DMS53 (cell line): ENCODE measurements around the gene RNF123.

Experiments used
- DNase-seq: peaks from one replicate; lab custom pipeline; 2025; lab: John Stamatoyannopoulos, UW

The RNF123 gene

GRCh38 chr3:49689046-49689907, at the start of gene RNF123, which contains the start of gene MST1:
Gene RNF123, plus strand, starts transcription at chr3:49689557. Its CDS starts 1,609 bp downstream, at chr3:49691166.
Gene MST1, minus strand, starts transcription at chr3:49689474. Its CDS starts 783 bp downstream, at chr3:49688691.
- no peak for DNase-seq

DNA sequence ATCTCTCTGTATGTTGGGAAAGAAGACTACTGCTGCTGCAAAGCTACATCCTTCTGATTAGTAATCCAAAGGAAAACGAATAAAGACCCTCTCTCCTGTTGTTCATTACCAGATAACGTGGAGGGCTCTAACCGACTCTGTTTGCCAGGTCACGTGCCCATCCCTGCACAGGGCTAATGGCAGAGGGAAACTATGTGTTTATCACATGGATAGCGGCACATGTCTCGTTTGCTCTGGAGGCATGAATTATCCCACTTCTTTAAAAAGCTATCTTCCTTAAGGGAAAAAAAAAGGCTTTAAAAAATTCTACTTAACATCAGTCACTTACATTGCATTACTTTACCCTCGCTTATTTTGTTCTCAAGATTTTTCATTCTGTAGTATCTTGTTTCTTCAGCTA, 48.1 kb upstream of the RNF123 start:
- no peak for DNase-seq

DNA sequence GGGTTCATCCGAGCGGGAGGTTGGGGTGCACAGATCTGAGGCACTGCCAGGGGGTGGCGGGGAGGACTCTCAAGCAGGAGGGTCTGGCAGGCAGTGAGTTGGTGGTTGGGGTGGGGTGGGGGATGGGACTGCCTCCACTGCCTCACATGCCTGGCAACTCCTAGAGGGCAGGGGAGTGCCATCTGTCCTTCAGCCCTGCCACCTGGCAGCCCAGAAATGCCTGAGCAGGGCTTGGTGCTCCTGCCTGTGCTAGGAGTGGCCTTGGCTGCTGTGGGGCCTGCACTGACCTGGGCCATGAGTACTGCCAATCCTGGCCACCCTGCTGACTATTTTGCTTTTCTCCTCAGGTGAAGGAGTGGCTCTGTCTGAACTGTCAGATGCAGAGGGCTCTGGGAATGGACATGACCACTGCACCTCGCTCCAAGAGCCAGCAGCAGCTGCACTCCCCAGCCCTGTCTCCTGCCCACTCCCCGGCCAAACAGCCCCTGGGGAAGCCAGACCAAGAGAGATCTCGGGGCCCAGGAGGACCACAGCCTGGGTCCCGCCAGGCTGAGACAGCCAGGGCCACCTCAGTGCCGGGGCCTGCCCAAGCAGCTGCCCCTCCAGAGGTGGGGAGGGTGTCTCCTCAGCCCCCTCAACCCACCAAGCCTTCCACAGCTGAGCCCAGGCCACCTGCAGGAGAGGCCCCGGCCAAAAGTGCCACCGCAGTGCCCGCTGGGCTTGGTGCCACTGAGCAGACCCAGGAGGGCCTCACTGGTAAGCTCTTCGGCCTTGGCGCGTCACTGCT, 47.2 kb upstream of the RNF123 start:
- no peak for DNase-seq

GRCh38 chr3:49642708-49643145, 46.6 kb upstream of the RNF123 start:
- DNase-seq, result no peak

GRCh38 chr3:49644684-49645083, 44.7 kb upstream of the RNF123 start:
- DNase-seq, result no peak

- DNase-seq, result no peak
These were observed 43.1 kb upstream of the RNF123 start for GRCh38 chr3:49646236-49646635.

- peak; percentile 49 for DNase-seq
These were observed 41.6 kb upstream of the RNF123 start for GRCh38 chr3:49647741-49648140.

- DNase-seq, result no peak
These were observed 40.9 kb upstream of the RNF123 start for GRCh38 chr3:49648354-49649019.

- no peak for DNase-seq
These were observed 39.8 kb upstream of the RNF123 start for GRCh38 chr3:49649576-49649975.

GRCh38 chr3:49650177-49650576, 39.2 kb upstream of the RNF123 start:
- DNase-seq, result no peak

DNA sequence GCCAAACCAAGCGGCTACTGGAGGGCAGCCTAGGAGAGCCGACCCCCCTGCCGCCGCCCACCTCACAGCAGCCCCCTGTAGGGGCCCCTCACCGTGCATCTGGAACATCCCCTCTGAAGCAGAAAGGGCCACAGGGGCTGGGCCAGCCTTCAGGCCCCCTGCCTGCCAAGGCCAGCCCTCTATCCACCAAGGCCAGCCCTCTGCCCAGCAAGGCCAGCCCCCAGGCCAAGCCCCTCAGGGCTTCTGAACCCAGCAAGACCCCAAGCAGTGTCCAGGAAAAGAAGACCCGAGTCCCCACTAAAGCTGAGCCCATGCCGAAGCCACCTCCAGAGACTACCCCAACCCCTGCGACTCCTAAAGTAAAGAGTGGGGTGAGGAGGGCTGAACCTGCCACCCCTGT, 38.7 kb upstream of the RNF123 start:
- no peak for DNase-seq

GRCh38 chr3:49652218-49652902, 37.0 kb upstream of the RNF123 start:
- DNase-seq, result no peak

DNA sequence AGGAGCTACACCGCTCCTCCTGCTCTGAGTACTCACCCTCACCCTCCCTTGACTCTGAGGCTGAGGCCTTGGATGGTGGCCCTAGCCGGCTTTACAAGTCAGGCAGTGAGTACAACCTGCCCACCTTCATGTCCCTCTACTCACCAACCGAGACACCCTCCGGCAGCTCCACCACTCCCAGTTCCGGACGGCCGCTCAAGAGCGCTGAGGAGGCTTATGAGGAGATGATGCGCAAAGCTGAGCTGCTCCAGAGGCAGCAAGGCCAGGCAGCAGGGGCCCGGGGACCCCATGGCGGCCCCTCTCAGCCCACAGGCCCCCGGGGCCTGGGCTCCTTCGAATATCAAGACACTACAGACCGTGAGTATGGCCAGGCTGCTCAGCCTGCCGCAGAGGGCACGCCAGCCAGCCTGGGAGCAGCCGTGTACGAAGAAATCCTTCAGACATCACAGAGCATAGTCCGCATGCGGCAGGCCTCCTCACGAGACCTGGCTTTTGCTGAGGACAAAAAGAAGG, 36.4 kb upstream of the RNF123 start:
- no peak for DNase-seq

DNA sequence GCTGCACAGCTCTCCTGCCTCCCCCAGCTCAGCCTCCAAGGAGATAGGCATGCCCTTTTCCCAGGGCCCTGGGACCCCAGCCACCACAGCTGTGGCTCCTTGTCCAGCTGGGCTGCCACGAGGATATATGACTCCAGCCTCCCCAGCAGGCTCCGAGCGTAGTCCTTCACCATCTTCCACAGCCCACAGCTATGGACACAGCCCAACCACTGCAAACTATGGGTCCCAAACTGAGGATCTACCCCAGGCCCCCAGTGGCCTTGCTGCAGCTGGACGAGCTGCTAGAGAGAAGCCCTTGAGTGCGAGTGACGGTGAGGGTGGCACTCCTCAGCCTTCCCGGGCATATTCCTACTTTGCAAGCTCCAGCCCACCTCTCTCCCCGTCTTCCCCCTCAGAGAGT, 35.7 kb upstream of the RNF123 start:
- no peak for DNase-seq

DNA sequence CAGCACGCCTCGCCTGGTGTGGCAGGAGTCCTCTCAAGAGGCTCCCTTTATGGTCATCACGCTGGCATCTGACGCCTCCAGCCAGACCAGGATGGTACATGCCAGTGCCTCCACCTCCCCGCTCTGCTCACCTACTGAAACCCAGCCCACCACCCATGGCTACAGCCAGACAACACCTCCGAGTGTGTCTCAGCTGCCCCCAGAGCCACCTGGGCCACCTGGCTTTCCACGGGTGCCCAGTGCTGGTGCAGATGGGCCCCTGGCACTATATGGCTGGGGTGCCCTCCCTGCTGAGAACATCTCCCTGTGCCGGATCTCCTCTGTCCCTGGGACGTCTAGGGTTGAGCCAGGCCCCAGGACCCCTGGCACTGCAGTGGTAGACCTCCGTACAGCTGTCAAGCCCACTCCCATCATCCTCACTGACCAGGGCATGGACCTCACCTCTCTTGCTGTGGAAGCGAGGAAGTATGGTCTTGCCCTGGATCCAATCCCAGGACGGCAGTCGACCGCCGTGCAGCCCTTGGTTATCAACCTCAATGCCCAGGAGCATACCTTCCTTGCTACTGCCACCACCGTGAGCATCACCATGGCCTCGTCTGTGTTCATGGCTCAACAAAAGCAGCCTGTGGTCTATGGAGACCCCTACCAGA, 35.1 kb upstream of the RNF123 start:
- DNase-seq, result no peak

DNA sequence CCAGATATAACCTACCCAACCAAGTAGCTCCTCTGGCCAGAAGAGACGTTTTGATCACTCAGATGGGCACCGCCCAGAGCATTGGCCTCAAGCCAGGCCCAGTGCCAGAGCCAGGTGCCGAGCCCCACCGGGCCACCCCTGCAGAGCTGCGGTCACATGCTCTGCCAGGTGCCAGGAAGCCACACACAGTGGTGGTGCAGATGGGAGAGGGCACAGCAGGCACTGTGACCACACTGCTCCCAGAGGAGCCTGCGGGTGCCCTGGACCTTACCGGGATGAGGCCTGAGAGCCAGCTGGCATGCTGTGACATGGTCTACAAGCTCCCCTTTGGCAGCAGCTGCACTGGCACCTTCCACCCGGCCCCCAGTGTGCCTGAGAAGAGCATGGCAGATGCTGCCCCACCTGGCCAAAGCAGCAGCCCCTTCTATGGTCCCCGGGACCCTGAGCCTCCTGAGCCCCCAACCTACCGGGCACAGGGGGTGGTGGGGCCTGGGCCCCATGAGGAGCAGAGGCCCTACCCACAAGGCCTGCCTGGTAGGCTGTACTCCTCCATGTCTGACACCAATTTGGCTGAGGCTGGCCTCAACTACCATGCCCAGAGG, 34.3 kb upstream of the RNF123 start:
- DNase-seq, result no peak

DNA sequence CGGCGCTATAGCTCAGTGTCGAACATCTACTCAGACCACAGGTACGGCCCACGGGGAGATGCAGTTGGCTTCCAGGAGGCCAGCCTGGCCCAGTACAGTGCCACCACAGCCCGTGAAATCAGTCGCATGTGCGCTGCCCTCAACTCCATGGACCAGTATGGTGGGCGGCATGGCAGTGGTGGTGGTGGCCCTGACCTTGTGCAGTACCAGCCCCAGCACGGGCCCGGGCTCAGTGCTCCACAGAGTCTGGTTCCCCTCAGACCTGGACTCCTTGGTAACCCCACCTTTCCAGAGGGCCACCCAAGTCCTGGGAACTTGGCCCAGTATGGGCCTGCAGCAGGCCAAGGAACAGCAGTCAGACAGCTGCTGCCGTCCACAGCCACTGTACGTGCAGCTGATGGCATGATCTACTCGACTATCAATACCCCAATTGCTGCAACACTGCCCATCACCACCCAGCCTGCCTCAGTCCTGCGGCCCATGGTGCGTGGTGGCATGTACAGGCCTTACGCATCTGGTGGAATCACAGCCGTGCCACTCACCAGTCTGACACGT, 33.5 kb upstream of the RNF123 start:
- no peak for DNase-seq

DNA sequence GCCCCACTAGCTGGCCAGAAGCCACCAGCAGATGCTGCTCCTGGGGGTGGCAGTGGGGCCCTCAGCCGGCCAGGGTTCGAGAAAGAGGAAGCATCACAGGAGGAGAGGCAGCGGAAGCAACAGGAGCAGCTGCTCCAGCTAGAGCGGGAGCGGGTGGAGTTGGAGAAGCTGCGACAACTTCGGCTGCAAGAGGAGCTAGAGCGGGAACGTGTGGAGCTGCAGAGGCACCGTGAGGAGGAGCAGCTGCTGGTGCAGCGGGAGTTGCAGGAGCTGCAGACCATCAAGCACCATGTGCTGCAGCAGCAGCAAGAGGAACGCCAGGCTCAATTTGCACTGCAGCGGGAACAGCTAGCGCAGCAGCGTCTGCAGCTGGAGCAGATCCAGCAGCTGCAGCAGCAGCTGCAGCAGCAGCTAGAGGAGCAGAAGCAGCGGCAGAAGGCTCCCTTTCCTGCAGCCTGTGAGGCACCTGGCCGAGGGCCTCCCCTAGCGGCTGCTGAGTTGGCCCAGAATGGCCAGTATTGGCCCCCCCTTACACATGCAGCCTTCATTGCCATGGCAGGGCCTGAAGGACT, 32.7 kb upstream of the RNF123 start:
- no peak for DNase-seq

- no peak for DNase-seq
These were observed 32.0 kb upstream of the RNF123 start for GRCh38 chr3:49657208-49657915.
